SK-N-SH (cell line): ENCODE measurements around the gene TNXB. TPM values are rescaled to one million over a fixed set of nuclear protein-coding genes. Genes with fewer than 3 reads are reported as not detected.

ENCODE experiments used
- CTCF ChIA-PET: fragments of 300-600, 350-600 bp; formaldehyde crosslinking; extraction: SDS; loops from one replicate; lab custom pipeline; 2021; lab: Yijun Ruan, JAX
- POLR2A ChIA-PET: fragments of 350-600 bp; sonication (Branson Sonifier 250); formaldehyde crosslinking; extraction: SDS; loops from one replicate; lab custom pipeline; 2020; ENCODE audit warnings: antibody characterized with exemption, inconsistent platforms; lab: Yijun Ruan, JAX
- DNase-seq: peaks from one replicate; pipeline ENCODE4 v3.0.0; 2012
- H2AFZ ChIP-seq: fragments of 200-600 bp; sonication (generic); 2 replicates; pipeline ENCODE4 v1.8.1; 2016; ENCODE audit warnings: antibody characterized with exemption, mild to moderate bottlenecking, low read depth
- H3F3A ChIP-seq: fragments of 200-600 bp; sonication (generic); replicated peaks from 2 replicates; pipeline ENCODE3; 2016; ENCODE audit warnings: antibody characterized with exemption, mild to moderate bottlenecking; ENCODE audit not compliant: insufficient read depth
- H3K27ac ChIP-seq, 2 experiments: fragments of 200-500 bp in 1 of 2; fragments of 200-600 bp in 1 of 2; sonication (Bioruptor generic) in 1 of 2; sonication (generic), shearing (Covaris generic) in 1 of 2; 2 replicates each; pipeline versions ENCODE4 v1.5.1 to v1.6.1; 2014 to 2016; ENCODE audit warnings: low read depth in 2 of 2, inconsistent platforms in 1 of 2, low read length in 1 of 2, mild to moderate bottlenecking in 1 of 2, mixed read lengths in 1 of 2
- H3K27me3 ChIP-seq: fragments of 200-600 bp; sonication (generic), shearing (Covaris generic); 2 replicates; pipeline ENCODE4 v1.6.1; 2016; ENCODE audit warnings: mixed run types; ENCODE audit not compliant: insufficient read depth
- H3K36me3 ChIP-seq, 2 experiments: fragments of 200-500 bp in 1 of 2; fragments of 200-600 bp in 1 of 2; sonication (Bioruptor generic) in 1 of 2; sonication (generic) in 1 of 2; replicated peaks in 1 of 2; 2 replicates each; pipeline versions ENCODE3 to v1.5.1; 2014 to 2016; ENCODE audit warnings: low read length in 1 of 2, mild to moderate bottlenecking in 1 of 2; ENCODE audit not compliant: insufficient read depth in 2 of 2, control insufficient read depth in 1 of 2
- H3K4me1 ChIP-seq, 2 experiments: fragments of 200-500 bp in 1 of 2; fragments of 200-600 bp in 1 of 2; sonication (Bioruptor generic) in 1 of 2; sonication (generic), shearing (Covaris generic) in 1 of 2; 2 replicates each; pipeline versions ENCODE4 v1.5.1 to v1.6.1; 2014 to 2016; ENCODE audit warnings: low read depth in 1 of 2, low read length in 1 of 2, mixed run types in 1 of 2; ENCODE audit not compliant: insufficient read depth in 2 of 2, control insufficient read depth in 1 of 2
- H3K4me2 ChIP-seq: fragments of 200-600 bp; sonication (generic), shearing (Covaris generic); 2 replicates; pipeline ENCODE4 v1.6.1; 2017; ENCODE audit warnings: mixed run types
- H3K4me3 ChIP-seq, 2 experiments: fragments of 200-500 bp in 1 of 2; fragments of 200-600 bp in 1 of 2; sonication (Bioruptor generic) in 1 of 2; sonication (generic), shearing (Covaris generic) in 1 of 2; 2 replicates each; pipeline versions ENCODE4 v1.5.1 to v1.8.1; 2014 to 2016; ENCODE audit warnings: low read depth in 2 of 2, inconsistent platforms in 1 of 2, low read length in 1 of 2, mild to moderate bottlenecking in 1 of 2, mixed read lengths in 1 of 2, moderate library complexity in 1 of 2
- H3K79me2 ChIP-seq: fragments of 200-600 bp; sonication (generic); 2 replicates; pipeline ENCODE4 v1.8.1; 2017; ENCODE audit warnings: mild to moderate bottlenecking; ENCODE audit not compliant: insufficient read depth
- H3K9ac ChIP-seq: fragments of 200-600 bp; sonication (generic); 2 replicates; pipeline ENCODE4 v1.6.1; 2017; ENCODE audit warnings: mixed run types
- H3K9me2 ChIP-seq: fragments of 200-600 bp; sonication (generic); 2 replicates; pipeline ENCODE4 v1.6.1; 2017; ENCODE audit warnings: mixed run types
- H3K9me3 ChIP-seq: fragments of 200-600 bp; sonication (generic); 2 replicates; pipeline ENCODE4 v1.6.1; 2017; ENCODE audit warnings: mixed run types, mild to moderate bottlenecking, moderate library complexity
- H4K20me1 ChIP-seq: fragments of 200-600 bp; sonication (generic); 2 replicates; pipeline ENCODE4 v1.6.1; 2017; ENCODE audit warnings: mild to moderate bottlenecking, mixed run types; ENCODE audit not compliant: insufficient read depth
- CHD2 ChIP-seq: fragments of 150-350 bp; IDR thresholded peaks from 2 replicates; pipeline ENCODE4 v1.6.1; 2018; ENCODE audit warnings: low read length; ENCODE audit not compliant: partially characterized antibody
- FOSL2 ChIP-seq: IDR thresholded peaks from 2 replicates; pipeline ENCODE4 v1.4.0; 2012; ENCODE audit warnings: low read depth, mild to moderate bottlenecking, moderate library complexity, borderline replicate concordance
- FOXJ3 ChIP-seq: sonication (generic); formaldehyde crosslinking; IDR thresholded peaks from 2 replicates; pipeline ENCODE4 v1.5.1; 2020; ENCODE audit warnings: mild to moderate bottlenecking, missing genetic modification reagents
- FOXM1 ChIP-seq: IDR thresholded peaks from 2 replicates; pipeline ENCODE4 v1.4.0; 2012; ENCODE audit warnings: low read depth, mild to moderate bottlenecking
- GATA2 ChIP-seq: sonication (generic); formaldehyde crosslinking; IDR thresholded peaks from 2 replicates; pipeline ENCODE4 v1.5.0; 2020; ENCODE audit warnings: mild to moderate bottlenecking, missing genetic modification reagents
- MXI1 ChIP-seq: IDR thresholded peaks from 2 replicates; pipeline ENCODE4 v1.6.1; 2012; ENCODE audit warnings: mild to moderate bottlenecking, low read depth, low read length, improper control_type of control experiment
- NFIC ChIP-seq: IDR thresholded peaks from 2 replicates; pipeline ENCODE4 v1.4.0; 2012; ENCODE audit warnings: borderline replicate concordance
- RAD21 ChIP-seq: IDR thresholded peaks from 2 replicates; pipeline ENCODE4 v1.6.1; 2012; ENCODE audit warnings: mild to moderate bottlenecking, low read length
- RCOR1 ChIP-seq: fragments of 150-350 bp; IDR thresholded peaks from 2 replicates; pipeline ENCODE4 v1.6.1; 2017; ENCODE audit warnings: antibody characterized with exemption, low read length
- RFX5 ChIP-seq: IDR thresholded peaks from 2 replicates; pipeline ENCODE4 v1.6.1; 2012; ENCODE audit warnings: mild to moderate bottlenecking, improper control_type of control experiment, low read length
- RXRA ChIP-seq: IDR thresholded peaks from 2 replicates; pipeline ENCODE4 v1.4.0; 2012; ENCODE audit warnings: low read depth, mild to moderate bottlenecking, borderline replicate concordance
- SIN3A ChIP-seq: IDR thresholded peaks from 2 replicates; pipeline ENCODE4 v1.6.1; 2012; ENCODE audit warnings: low read depth, mild to moderate bottlenecking, low read length, moderate library complexity, borderline replicate concordance
- SMC3 ChIP-seq: IDR thresholded peaks from 2 replicates; pipeline ENCODE4 v1.6.1; 2012; ENCODE audit warnings: low read depth, low read length, improper control_type of control experiment
- TAF1 ChIP-seq: IDR thresholded peaks from 2 replicates; pipeline ENCODE4 v1.6.1; 2012; ENCODE audit warnings: low read depth, mild to moderate bottlenecking, low read length, moderate library complexity, borderline replicate concordance
- TCF12 ChIP-seq: IDR thresholded peaks from 2 replicates; pipeline ENCODE4 v1.4.0; 2012
- TEAD4 ChIP-seq: IDR thresholded peaks from 2 replicates; pipeline ENCODE4 v1.4.0; 2012; ENCODE audit warnings: mild to moderate bottlenecking, borderline replicate concordance; ENCODE audit not compliant: insufficient read depth
- WGBS: methylation state at CpG from one replicate; pipeline ENCODE4 v1.1.6; 2017; ENCODE audit warnings: low lambda C conversion rate; 5-methylcytosine and 5-hydroxymethylcytosine counted together
- polyA plus RNA-seq, 3 experiments: library from polyadenylated mRNA; depleted of rRNA; stranded (reverse); fragments of >200 nt; gene quantifications; 2 replicates each; pipeline ENCODE4 v1.2.3, GENCODE V29; 2012
- TF ChIP-seq, protein P1 (sequence below): IDR thresholded peaks from 2 replicates; pipeline ENCODE4 v1.4.0; 2012; ENCODE audit warnings: low read depth, borderline replicate concordance
- TF ChIP-seq, protein P2 (sequence below): fragments of 150-350 bp; IDR thresholded peaks from 2 replicates; pipeline ENCODE4 v1.6.1; 2017; ENCODE audit warnings: antibody characterized with exemption, low read length, low read depth, borderline replicate concordance
- TF ChIP-seq, protein P3 (sequence below): IDR thresholded peaks from 2 replicates; pipeline ENCODE4 v1.4.0; 2012; ENCODE audit warnings: low read depth, borderline replicate concordance
- TF ChIP-seq, protein P4 (sequence below): fragments of 150-350 bp; IDR thresholded peaks from 2 replicates; pipeline ENCODE4 v1.6.1; 2016; ENCODE audit warnings: mild to moderate bottlenecking, low read depth, low read length
- TF ChIP-seq, protein P5 (sequence below): fragments of 200-600 bp; sonication (generic); IDR thresholded peaks from 2 replicates; pipeline ENCODE4 v1.6.1; 2017; ENCODE audit warnings: antibody characterized with exemption, mild to moderate bottlenecking, moderate library complexity

The TNXB gene
- polyA plus RNA-seq, 1 of the 3 experiments (the other 2 are of a cell fraction) = 0.48 TPM

- Histone ChIP-seq H3K4me2 (no peak overlapping the region), H3F3A (peaks cover 31% of the 10 kb centered on the region), H3K9me3 (no peaks in the 10 kb centered on the region), H3K4me3 (no peak overlapping the region), H3K36me3 (peaks cover 23 to 35% of the 10 kb centered on the region in 2 experiments), H3K27ac (no peak overlapping the region), H3K9ac (no peak overlapping the region), H3K4me1 (peaks cover 3 to 9% of the 10 kb centered on the region in 2 experiments; a peak in 1 of 4 replicates), H4K20me1 (no peaks in the 10 kb centered on the region), H3K9me2 (no peaks in the 10 kb centered on the region), H2AFZ (no peak overlapping the region), H3K27me3 (no peaks in the 10 kb centered on the region), H3K79me2 (peaks cover 3% of the 10 kb centered on the region; the same call in 1 of the 2 replicates)
- WGBS = 91% methylated on average over 8 of the region's 9 CpGs
- no peak for TF ChIP-seq FOSL2
- no peak for TF ChIP-seq RXRA
- TF ChIP-seq, protein P1, sequence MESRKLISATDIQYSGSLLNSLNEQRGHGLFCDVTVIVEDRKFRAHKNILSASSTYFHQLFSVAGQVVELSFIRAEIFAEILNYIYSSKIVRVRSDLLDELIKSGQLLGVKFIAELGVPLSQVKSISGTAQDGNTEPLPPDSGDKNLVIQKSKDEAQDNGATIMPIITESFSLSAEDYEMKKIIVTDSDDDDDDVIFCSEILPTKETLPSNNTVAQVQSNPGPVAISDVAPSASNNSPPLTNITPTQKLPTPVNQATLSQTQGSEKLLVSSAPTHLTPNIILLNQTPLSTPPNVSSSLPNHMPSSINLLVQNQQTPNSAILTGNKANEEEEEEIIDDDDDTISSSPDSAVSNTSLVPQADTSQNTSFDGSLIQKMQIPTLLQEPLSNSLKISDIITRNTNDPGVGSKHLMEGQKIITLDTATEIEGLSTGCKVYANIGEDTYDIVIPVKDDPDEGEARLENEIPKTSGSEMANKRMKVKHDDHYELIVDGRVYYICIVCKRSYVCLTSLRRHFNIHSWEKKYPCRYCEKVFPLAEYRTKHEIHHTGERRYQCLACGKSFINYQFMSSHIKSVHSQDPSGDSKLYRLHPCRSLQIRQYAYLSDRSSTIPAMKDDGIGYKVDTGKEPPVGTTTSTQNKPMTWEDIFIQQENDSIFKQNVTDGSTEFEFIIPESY = no peak
- no peak for TF ChIP-seq MXI1
- no peak for TF ChIP-seq NFIC
- TF ChIP-seq FOXJ3 (CRISPR knock-in tag) = no peak
- no peak for TF ChIP-seq TCF12
- no peak for TF ChIP-seq TEAD4
- TF ChIP-seq SMC3 = no peak
- CTCF ChIA-PET = interaction anchor here (0.9 to 4.1 kb wide), 14 partner anchors 10 to 73 kb away, joined by 3 to 43 read pairs (median 4); partner anchors contain the start of genes ATF6B, FKBPL and PBX2
- POLR2A ChIA-PET = interaction anchor here (1.8 kb wide), 1 partner anchor 11 kb away, joined by 6 read pairs; the partner anchor contains the start of gene ATF6B
- DNase-seq = no peak
These were observed 8.3 kb upstream of the TNXB start for GRCh38 chr6:32117461-32117860.

DNA sequence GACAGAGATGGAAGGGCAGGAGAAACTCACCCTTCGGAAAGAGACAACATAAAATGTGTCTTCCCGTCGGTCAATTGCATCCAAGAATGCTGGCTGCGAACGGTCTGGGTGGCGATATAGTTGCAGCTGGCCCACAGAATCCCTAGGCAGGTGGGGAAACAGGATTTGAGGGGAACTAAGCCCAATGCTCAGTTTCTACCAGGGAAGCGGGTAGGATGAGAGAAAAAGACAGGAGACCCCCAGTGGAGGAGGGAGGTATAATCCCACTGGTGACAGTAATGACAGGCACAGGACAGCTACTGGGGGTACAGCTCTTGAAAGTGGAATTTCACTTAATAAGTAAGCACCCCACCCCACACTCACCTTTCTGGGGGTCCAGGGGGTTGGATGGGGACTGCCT is 7.5 kb upstream of the TNXB start:
- H2AFZ ChIP-seq = no peak overlapping the region
- no peak overlapping the region for H3K9ac ChIP-seq
- H3K9me3 ChIP-seq = no peaks in the 10 kb centered on the region
- H3F3A ChIP-seq = peaks cover 38% of the 10 kb centered on the region
- CTCF ChIA-PET = interaction anchor here (0.7 to 4.1 kb wide), 12 partner anchors 9 to 79 kb away, joined by 3 to 43 read pairs (median 4); partner anchors contain the start of genes ATF6B and FKBPL
- no peaks in the 10 kb centered on the region for H3K27me3 ChIP-seq
- H4K20me1 ChIP-seq = no peaks in the 10 kb centered on the region
- H3K4me3 ChIP-seq = no peak overlapping the region
- POLR2A ChIA-PET = interaction anchor here (0.8 kb wide), 1 partner anchor 11 kb away, joined by 3 read pairs; no protein-coding TSS in a partner anchor
- no peaks in the 10 kb centered on the region for H3K9me2 ChIP-seq
- H3K4me2 ChIP-seq = no peak overlapping the region
- peaks cover 3 to 9% of the 10 kb centered on the region in 2 experiments; a peak in 1 of 4 replicates for H3K4me1 ChIP-seq
- H3K36me3 ChIP-seq = peaks cover 20 to 29% of the 10 kb centered on the region in 2 experiments
- H3K27ac ChIP-seq = no peak overlapping the region
- no peaks in the 10 kb centered on the region for H3K79me2 ChIP-seq
- peak; percentile 64 for DNase-seq
- 96% methylated on average over 7 of the region's 7 CpGs for WGBS
- peak; percentile 25; the same call in 1 of the 2 replicates for TF ChIP-seq SMC3
- TF ChIP-seq FOXJ3 (CRISPR knock-in tag) = no peak
- no peak for TF ChIP-seq GATA2
- TF ChIP-seq, protein P2, sequence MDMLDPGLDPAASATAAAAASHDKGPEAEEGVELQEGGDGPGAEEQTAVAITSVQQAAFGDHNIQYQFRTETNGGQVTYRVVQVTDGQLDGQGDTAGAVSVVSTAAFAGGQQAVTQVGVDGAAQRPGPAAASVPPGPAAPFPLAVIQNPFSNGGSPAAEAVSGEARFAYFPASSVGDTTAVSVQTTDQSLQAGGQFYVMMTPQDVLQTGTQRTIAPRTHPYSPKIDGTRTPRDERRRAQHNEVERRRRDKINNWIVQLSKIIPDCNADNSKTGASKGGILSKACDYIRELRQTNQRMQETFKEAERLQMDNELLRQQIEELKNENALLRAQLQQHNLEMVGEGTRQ = no peak
- TF ChIP-seq, protein P3, sequence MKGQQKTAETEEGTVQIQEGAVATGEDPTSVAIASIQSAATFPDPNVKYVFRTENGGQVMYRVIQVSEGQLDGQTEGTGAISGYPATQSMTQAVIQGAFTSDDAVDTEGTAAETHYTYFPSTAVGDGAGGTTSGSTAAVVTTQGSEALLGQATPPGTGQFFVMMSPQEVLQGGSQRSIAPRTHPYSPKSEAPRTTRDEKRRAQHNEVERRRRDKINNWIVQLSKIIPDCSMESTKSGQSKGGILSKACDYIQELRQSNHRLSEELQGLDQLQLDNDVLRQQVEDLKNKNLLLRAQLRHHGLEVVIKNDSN = no peak
- TF ChIP-seq RAD21 = 0 out of 2 replicates have a peak, but pooled peaks have one; percentile 34
- TF ChIP-seq, protein P4, sequence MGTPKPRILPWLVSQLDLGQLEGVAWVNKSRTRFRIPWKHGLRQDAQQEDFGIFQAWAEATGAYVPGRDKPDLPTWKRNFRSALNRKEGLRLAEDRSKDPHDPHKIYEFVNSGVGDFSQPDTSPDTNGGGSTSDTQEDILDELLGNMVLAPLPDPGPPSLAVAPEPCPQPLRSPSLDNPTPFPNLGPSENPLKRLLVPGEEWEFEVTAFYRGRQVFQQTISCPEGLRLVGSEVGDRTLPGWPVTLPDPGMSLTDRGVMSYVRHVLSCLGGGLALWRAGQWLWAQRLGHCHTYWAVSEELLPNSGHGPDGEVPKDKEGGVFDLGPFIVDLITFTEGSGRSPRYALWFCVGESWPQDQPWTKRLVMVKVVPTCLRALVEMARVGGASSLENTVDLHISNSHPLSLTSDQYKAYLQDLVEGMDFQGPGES = no peak
- TF ChIP-seq FOXM1 = no peak
- TF ChIP-seq RCOR1 = no peak
- TF ChIP-seq CHD2 = no peak
- no peak for TF ChIP-seq MXI1
- TF ChIP-seq TEAD4 = no peak
- no peak for TF ChIP-seq RFX5
- no peak for TF ChIP-seq TAF1
- no peak for TF ChIP-seq SIN3A
- TF ChIP-seq, protein P5, sequence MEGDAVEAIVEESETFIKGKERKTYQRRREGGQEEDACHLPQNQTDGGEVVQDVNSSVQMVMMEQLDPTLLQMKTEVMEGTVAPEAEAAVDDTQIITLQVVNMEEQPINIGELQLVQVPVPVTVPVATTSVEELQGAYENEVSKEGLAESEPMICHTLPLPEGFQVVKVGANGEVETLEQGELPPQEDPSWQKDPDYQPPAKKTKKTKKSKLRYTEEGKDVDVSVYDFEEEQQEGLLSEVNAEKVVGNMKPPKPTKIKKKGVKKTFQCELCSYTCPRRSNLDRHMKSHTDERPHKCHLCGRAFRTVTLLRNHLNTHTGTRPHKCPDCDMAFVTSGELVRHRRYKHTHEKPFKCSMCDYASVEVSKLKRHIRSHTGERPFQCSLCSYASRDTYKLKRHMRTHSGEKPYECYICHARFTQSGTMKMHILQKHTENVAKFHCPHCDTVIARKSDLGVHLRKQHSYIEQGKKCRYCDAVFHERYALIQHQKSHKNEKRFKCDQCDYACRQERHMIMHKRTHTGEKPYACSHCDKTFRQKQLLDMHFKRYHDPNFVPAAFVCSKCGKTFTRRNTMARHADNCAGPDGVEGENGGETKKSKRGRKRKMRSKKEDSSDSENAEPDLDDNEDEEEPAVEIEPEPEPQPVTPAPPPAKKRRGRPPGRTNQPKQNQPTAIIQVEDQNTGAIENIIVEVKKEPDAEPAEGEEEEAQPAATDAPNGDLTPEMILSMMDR = peak; percentile 55
